ENCODE measurements around the gene GOSR2. TPM values are rescaled to one million over a fixed set of nuclear protein-coding genes. Genes with fewer than 3 reads are reported as not detected.

GOSR2 gene
- total and polyA plus RNA-seq, 2 of the 8 experiments (the other 6 are each of a cell fraction or from before 2014, with no cell fraction given) = 28.2 to 36.2 TPM

GRCh38 chr17:46894024-46894423 lies 28.9 kb upstream of the GOSR2 start:
- ChIA-PET POLR2A (ENCODE audit: partially characterized antibody) (no interaction called here), CTCF (ENCODE audit: partially characterized antibody) (interaction anchor here (0.7 to 4.3 kb wide), 10 partner anchors 11 to 59 kb away, joined by 3 to 29 read pairs (median 4); no protein-coding TSS in a partner anchor)
- no peak overlapping the region for H3K4me3 ChIP-seq (ENCODE audit: extremely low read depth in 1 of 4, insufficient read depth in 2 of 4, low read depth in 3 of 4, low read length in 4 of 4)
- H3K9me3 ChIP-seq (ENCODE audit: insufficient read depth in 2 of 2, low read depth in 1 of 2, low read length in 1 of 2) = 0 out of 4 replicates have a peak, but pooled peaks cover 0 to 4% of the 10 kb centered on the region in 2 experiments
- peak overlapping the region; percentile 28; the same call in 1 of the 2 replicates for H2BK20ac ChIP-seq (ENCODE audit: low read length)
- H4K8ac ChIP-seq (ENCODE audit: extremely low read depth, insufficient read depth, low read length) = no peak overlapping the region
- H4K20me1 ChIP-seq (replicated peaks in 1 of 2; ENCODE audit: control insufficient read depth in 1 of 2, insufficient read depth in 2 of 2, low read length in 2 of 2) = no peaks in the 10 kb centered on the region
- no peaks in the 10 kb centered on the region for H3K36me3 ChIP-seq (ENCODE audit: control insufficient read depth in 2 of 4, insufficient read depth in 4 of 4, low read length in 3 of 4)
- WGBS, 2 experiments (ENCODE audit: extremely low coverage in 1 of 2, insufficient coverage in 1 of 2, insufficient read length in 1 of 2, insufficient replicate concordance in 2 of 2, low coverage in 1 of 2, low lambda C conversion rate in 2 of 2, missing lambda C conversion rate in 1 of 2) = 84% methylated on average over 9 of the region's 9 CpGs; no CpG with 5 or more reads in 1 of the 2 experiments
- peak overlapping the region; percentile 3; the same call in 1 of the 2 replicates for H2BK5ac ChIP-seq (ENCODE audit: low read depth, low read length)
- no peak overlapping the region for H3K4me2 ChIP-seq (ENCODE audit: insufficient read depth in 1 of 2, low read depth in 2 of 2, low read length in 2 of 2)
- no peak overlapping the region for H3K18ac ChIP-seq (ENCODE audit: extremely low read depth, low read length)
- H2BK12ac ChIP-seq (ENCODE audit: low read depth, low read length) = no peak overlapping the region; the same call in 1 of the 2 replicates
- H2AFZ ChIP-seq (ENCODE audit: low read length) = no peak overlapping the region
- H2BK15ac ChIP-seq (ENCODE audit: low read length) = peak overlapping the region; percentile 2; the same call in 1 of the 2 replicates
- TF ChIP-seq SP1 (IDR thresholded peaks at IDR 0.05; ENCODE audit: low read depth, low read length) (no peak), TAF7 (optimal IDR thresholded peaks at IDR 0.05; ENCODE audit: borderline replicate concordance, low read depth, low read length) (no peak), SRF (IDR thresholded peaks at IDR 0.05; ENCODE audit: low read depth, low read length) (no peak), FOSL1 (IDR thresholded peaks at IDR 0.05; ENCODE audit: insufficient read depth, low read depth, low read length) (no peak), GTF2F1 (IDR thresholded peaks at IDR 0.05; ENCODE audit: borderline replicate concordance, low read depth, low read length) (no peak), POU5F1 (IDR thresholded peaks at IDR 0.05; ENCODE audit: low read depth, low read length) (no peak), KDM5A (IDR thresholded peaks at IDR 0.05; ENCODE audit: low read length) (no peak), POLR2A (IDR thresholded peaks at IDR 0.05; ENCODE audit: control extremely low read depth in 1 of 2, low read depth in 2 of 2, low read length in 2 of 2) (no peak), RFX5 (IDR thresholded peaks at IDR 0.05; ENCODE audit: borderline replicate concordance, low read depth, low read length) (no peak), CBX5 (IDR thresholded peaks at IDR 0.05; ENCODE audit: low read depth, low read length) (no peak), SIN3A (conservative IDR thresholded peaks at IDR 0.05 in 1 of 2, IDR thresholded peaks at IDR 0.05 in 1 of 2; ENCODE audit: low read depth in 1 of 2, low read length in 2 of 2) (no peak), CHD2 (IDR thresholded peaks at IDR 0.05; ENCODE audit: low read length) (no peak), HDAC6 (IDR thresholded peaks at IDR 0.05; ENCODE audit: low read depth, low read length) (no peak)
- no peak overlapping the region for H3K23ac ChIP-seq (ENCODE audit: insufficient read length)
- no peak overlapping the region for H2AK5ac ChIP-seq (ENCODE audit: low read depth, low read length)
- no peaks in the 10 kb centered on the region for H3K23me2 ChIP-seq (ENCODE audit: low read depth, low read length)
- no peak for FAIRE-seq
- H3K79me1 ChIP-seq (ENCODE audit: low read depth, low read length) = no peaks in the 10 kb centered on the region
- H3K4me1 ChIP-seq (replicated peaks in 1 of 4; ENCODE audit: control insufficient read depth in 3 of 4, insufficient read depth in 4 of 4, low read length in 3 of 4) = peaks cover 0 to 8% (median 0%) of the 10 kb centered on the region in 4 experiments; a peak in 3 of 7 replicates
- H3K27ac ChIP-seq (ENCODE audit: low read depth, low read length) = no peak overlapping the region
- H3K14ac ChIP-seq (ENCODE audit: insufficient read length) = no peak overlapping the region
- no peak for DNase-seq (ENCODE audit: low read depth in 1 of 2, low spot score in 2 of 2)
- no peak overlapping the region for H3K56ac ChIP-seq (replicated peaks; ENCODE audit: insufficient read length, low read depth, low read length)
- no peak overlapping the region for H2BK120ac ChIP-seq (replicated peaks; ENCODE audit: low read depth, low read length)
- no peak overlapping the region for H3K9ac ChIP-seq (replicated peaks in 1 of 4; ENCODE audit: extremely low read depth in 1 of 4, low read depth in 3 of 4, low read length in 3 of 4)
- no peak overlapping the region for H4K5ac ChIP-seq (ENCODE audit: insufficient read length, low read depth, low read length)
- H4K91ac ChIP-seq (replicated peaks; ENCODE audit: insufficient read length, low read length) = peak overlapping the region; percentile 52
- no peaks in the 10 kb centered on the region for H3K79me2 ChIP-seq (ENCODE audit: control insufficient read depth in 1 of 2, insufficient read depth in 2 of 2, low read length in 2 of 2)
- no peak overlapping the region for H3K4ac ChIP-seq (replicated peaks; ENCODE audit: insufficient read length, low read depth, low read length)
- H3K27me3 ChIP-seq (replicated peaks in 1 of 4; ENCODE audit: control insufficient read depth in 3 of 4, extremely low read depth in 1 of 4, insufficient read depth in 3 of 4, low read length in 3 of 4) = no peaks in the 10 kb centered on the region
